Hematopoietic multipotent progenitor cell treated with erythropoietin and hydrocortisone succinate and interleukin-3 and kit ligand, for 17 days (in vitro differentiated cells): ENCODE results near the gene KHDRBS2.

Experiments
- DNase-seq: peaks from one replicate; pipeline ENCODE4 v3.0.0-alpha.2; 2015; ENCODE audit warnings: low spot score

The KHDRBS2 gene

DNA sequence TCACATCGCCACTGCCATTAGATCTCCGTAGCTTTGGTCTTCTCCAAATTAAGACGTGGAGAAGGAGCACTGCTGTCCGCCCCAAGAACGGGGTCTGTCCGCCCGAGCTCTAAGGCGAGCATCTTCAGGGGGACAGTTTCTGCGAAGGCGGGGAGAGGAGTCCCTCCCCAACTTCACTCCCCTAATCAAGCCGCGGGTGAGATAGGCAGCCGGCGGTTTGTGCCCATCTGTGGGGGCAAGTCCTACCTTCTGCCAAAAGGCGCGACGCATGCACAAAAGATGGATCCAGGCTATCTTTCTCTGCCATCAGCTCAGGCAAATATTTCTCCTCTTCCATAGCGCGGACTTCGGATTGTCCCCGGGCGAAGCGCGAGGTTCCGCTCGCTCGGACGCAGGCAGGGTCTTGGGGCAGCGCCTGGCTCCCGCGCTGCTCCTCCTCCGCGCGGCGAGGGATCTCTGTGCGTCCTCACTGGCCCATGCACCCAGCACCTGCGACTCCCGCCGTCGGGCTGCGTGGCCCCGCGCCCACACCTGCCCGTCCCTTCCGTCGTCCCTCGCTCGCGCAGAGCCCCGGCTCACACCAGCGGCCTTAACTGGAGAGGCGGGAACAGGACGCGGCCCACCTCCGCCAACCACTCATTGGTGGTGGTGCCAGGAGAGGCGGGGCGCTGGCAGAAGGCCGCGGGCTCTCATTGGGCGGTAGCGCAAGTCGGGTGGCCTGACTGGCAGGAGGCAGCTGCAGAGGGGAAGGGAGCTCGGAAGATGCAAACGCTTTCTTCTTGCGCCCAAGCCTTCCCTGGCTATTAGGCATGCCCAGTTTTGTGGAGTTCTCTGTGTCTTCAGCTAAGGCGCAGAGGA, at the start of gene KHDRBS2:
Gene KHDRBS2 (minus strand): TSS at position 614 of the 858 bp plus-strand sequence.
- no peak for DNase-seq

DNA sequence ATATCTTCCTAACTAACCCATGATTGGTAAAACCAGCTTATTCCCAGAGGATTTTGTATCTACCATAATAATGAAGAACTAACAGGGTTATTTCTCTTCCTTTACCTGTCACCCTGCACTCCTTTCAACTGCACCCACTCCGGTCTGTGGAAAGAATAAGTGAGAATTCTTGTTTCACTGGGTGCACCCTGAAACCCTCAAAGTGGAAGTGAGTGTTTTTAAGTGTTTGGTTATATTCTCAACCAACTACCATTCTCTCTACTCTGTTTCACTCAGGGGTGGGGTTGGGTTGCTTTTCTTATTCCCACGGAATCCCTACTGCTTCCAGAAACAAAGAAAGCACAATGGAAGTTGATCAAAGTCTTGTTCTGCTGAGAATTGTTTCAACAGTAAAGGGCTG, 42.6 kb upstream of the KHDRBS2 start:
- DNase-seq, result no peak

DNA sequence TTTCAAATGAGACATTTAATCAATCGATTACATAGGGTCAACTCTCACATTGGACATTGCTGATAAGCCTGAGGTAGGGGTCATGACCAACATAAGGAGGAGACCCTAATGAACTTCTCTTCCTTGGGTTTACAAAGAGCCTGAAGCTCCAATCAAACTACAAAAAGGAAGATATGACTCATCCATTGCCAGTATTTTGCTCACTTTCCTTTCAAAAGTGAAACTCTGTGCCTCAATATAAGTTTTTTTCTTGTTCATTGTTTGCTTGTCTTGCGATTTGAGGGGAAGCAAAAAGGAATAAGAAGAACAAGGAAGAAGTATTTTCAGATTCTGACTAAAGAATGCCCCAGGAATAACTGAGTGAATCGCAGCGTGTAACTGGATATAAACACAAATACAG, 38.8 kb upstream of the KHDRBS2 start:
- DNase-seq, result no peak

DNA sequence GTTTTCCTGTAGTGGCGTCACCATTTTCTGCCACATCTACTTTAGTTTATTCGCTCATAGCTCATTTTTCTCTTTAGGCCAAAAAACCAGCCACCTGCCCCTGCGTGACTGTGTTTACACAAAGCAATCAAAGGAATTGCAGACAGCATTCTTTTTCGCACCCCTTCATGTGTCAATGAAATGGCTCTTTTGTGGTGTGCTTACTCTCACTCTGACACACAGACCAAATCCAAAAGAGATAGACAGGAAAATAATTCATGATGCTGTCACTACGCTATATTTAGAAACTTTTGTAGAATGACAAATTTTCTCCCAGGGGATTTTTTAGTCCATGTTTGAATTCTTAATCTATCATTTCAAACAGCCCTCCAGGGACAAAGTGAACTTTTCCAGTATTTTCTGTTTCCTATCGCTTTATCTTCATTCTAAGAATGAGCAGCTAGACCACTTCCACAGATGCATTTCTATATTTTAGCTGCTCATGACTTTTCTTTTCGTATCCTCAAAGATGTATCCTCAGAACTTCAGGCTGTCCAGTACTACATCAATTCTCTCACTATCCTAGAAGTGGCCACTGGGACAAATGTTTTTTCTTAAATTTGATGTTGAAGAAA, 37.9 kb upstream of the KHDRBS2 start:
- DNase-seq, result no peak

DNA sequence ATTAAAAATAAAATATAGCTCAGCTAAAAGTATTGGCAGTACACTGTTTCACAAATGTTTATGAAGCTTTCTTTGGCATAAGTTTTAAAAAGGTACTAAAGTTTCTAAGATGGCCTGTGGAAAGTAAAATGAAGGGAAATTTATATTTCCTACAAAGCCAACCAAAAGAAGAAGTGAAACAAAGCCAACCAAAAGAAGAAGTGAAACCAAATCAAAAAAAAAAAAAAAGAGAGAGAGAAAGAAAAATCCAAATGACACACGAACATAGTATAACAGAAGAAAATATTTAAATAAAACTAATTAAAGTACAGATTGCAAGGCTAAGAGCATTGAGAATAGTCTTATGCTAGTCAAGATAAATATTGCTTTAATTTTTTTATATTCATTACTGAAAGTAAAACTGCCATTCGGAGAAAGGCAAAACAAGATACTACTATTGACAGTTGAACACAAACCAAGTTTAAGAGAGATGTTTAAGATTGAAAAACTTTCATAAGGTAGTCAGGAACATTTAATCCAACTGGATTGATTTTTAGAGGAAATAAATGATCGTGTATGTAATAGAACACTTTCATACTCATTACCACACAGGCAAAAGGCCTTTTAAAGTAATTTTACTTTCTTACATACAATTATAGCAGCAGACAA, 12.8 kb upstream of the KHDRBS2 start:
- DNase-seq, result no peak

DNA sequence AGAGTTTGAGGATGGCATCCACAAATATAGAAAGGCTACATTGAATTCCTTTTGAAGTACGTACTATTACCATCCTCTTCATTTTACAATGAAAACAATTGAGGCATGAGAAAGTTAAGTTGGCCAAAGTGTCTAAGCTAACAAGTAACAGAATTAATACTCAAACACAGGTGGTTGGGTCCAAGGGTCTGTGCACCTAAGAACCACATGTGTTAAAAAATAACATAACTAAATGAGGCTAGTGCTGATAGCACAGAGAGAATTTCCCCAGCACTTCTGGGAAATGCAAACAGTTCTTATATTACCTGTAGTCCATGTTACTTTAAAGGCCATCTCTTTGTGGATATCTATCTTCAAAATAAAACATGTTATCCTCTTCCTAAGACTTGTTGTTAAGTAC, 10.5 kb upstream of the KHDRBS2 start:
- no peak for DNase-seq

DNA sequence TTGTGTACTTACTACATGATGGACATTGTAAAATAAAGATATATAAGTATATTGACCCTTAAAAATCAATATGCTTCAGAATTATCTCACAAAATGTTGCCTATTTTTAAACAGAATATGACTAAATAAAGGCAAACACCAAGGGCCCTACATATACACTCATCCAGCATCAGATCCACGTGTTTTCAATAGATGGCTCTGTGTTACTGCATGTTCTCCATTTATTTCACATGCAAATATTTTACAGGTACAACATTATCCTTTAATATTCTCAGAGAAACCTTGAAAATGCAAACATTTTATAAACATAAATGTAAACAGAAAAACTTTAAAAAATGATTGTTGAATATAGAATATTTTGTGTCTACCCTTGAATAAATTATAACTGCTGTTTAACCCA, 2.9 kb upstream of the KHDRBS2 start:
- DNase-seq, result no peak

DNA sequence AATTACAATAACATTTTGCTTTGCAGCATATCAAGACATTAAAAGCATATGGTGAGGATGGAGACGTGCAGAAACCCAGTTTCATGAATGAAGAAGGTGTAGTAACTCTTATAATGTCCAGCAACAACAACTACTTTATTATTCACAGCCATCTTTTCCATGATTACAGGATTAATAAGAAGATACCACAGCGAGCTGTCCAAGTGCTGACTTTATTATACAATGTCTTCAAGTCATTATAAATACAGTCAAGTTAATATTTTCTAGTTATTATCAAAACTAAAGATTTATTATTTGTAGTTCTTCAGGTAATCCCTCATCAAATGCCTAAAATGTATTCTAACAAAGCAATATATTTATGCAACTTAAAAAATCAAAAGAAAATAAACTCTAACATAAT, 2.5 kb upstream of the KHDRBS2 start:
- DNase-seq, result no peak

DNA sequence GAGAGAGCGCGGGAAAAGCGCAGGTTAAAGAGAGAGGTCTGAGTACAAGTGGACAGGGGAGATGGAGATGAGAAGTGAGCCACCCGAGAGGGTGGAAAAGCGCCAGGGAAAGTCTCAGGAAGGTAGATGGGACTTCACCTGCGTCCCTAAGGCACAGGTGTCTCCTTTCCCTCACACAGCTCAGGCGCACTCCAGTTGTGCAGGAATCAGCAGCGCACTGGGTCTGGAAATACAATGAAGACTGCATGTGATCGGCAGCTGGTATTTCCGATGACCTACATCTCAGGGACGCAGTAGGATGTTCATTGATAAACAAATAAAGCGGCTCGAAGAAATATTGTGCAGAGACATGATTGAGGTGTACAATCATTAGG, 432 bp upstream of the KHDRBS2 start:
- DNase-seq, result no peak

DNA sequence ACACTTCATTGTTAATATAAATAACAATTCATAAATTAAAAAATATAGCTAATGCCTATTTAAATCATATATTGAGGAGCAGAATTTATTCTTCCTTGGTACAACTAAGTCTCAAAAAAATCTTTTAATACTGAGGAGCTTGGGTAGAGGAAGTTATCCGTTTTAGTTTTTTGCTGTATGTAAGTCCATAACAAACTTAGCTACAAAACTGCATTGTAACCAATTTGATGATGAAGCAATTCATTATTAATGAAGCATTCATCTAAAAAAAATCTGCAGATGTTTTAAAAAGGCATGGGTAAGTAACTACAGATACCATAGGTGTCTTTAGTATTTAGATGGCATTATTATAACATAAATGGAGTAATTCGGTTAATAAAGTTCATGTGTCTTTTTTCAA, 1.3 kb downstream of the KHDRBS2 start:
- no peak for DNase-seq

DNA sequence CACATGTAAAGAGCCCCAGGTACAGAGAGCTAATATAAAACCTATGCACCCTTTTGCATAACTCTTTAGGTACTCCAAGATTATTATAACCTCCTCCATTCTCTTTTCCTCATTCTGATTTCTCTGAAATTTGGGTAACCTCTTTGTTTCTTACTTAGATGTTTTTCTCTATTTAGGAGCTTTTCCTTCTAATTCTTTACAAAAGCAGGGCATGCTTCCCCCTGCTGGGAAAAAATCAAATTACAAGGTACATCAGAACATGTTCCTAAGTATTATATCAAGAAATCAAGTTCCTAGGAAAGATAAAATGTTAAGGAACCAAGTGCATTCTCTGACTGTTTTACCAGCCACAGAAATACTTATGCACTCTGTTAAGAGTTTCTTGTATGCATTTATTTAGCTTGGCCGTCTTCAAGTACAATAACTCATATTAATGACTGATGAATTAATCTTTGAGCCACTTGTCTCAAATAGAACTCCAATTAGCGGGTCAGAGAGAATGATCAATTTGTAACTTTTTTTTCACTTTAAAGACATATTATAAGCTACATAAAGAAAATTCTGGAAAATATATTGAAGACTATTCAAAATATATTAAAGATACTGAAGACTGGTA, 2.1 kb downstream of the KHDRBS2 start:
- DNase-seq, result no peak

DNA sequence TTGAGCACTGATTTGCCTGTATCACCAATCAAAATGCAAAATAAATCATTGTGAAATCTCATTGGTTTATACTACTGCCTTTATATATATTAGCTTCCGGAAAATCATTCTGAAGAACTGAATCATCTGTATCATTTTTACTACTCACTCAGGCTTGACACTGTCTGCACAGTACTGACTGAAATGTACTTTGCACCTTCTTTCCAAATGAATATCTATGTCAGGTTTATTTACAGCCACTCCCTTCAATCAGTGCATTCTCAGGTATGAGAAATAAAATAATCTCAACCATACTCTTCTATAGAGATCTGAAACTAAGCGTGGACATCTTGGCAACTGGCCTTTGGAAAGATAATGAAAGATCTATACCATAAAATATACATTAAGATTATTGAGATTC, 2.7 kb downstream of the KHDRBS2 start:
- no peak for DNase-seq

DNA sequence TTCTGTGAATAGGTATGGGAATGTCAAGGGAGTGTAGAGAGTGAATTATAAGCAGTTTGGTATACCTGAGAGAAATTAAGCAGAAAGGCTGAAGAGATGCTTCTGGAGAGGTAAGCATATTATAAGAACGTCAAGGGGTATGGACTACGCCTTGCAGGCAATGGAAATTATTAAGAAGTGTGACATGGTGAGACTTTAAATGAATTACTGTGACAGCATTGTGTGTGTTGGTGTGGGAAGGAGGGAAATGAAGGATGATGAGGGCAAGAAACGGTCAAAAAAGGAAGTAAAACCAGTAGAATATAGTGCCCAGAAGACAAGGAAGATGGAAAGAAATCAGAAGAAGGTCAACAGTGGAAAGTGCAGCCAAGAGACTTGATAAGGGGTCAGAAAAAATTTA, 5.9 kb downstream of the KHDRBS2 start:
- no peak for DNase-seq

DNA sequence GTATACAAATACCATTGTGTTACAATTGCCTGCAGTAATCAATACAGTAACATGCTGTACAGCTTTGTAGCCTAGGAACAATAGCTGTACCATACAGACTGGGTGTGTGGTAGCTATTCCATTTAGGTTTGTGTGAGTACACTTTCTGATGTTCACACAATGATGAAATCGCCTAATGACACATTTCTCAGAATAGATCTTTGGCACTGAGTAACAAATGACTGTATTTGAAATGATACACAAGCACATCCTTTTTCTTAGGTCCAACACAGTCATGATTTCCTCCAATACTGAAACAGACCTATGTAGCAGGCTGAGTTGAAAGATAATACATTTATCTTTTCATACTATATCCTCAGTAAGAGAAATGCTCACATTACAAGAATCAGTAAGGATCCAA, 13.9 kb downstream of the KHDRBS2 start:
- DNase-seq, result no peak

DNA sequence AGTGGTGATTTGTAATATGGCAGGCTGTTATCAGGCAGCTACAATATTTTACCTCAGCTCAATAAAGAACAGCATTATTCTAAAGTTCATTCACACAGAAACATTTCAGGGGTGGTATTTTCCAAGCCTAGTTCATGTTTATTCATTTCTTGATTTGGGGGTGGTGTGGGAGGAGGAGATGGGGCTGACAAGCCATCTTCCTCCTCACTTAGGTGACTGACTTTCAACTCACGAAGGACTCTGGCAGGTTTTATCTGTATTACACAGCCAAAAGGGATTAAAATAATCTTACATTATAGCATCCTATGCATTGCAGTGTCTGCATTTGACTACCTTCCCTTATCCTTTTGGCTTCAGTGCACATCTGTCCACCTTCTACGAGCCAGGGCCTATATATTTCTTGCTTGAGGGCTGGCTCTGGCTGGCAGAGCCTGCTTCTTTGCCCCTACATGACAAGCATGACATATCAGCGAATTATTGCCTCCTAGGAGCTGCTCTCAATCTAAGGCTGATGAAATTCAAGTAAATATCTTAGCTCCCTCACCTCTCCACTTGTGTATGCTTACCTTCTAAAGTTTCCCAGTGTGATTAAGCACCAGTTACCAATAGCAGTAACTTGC, 20.0 kb downstream of the KHDRBS2 start:
- no peak for DNase-seq

DNA sequence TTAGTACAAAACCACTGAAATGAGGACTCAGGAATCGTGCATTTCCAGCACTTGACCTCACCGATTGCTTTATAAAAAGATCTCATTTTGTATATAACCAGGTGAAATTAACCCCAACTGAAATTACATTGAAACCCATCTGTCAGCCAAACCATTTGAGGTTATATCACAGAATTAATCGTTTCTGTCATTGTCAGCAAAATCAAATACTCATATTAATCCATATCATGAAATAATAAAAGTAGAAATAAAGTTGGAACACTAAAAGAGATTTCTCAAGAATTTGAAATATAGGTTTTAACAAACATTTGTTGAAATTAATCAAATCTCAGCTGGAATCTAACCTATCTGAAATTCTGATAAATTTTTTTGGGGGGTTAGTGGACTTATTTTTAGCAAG, 23.7 kb downstream of the KHDRBS2 start:
- no peak for DNase-seq

DNA sequence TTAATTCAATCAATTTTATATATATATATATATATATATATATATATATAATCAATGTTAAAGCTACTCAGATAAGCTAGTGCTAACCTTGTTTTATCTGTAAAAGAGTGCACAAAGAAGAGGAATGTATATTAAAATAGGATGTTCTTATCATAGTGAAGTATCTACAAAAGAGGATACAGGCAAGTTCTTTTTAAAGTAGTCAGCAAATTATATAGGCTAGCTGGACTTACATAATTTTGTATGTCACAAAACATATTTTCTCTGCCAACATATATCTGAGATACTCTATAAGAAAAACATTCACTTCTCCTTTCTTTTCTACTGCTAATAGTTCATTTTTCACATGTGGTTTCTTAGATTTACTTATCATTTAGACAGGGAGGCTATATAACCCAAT, 39.9 kb downstream of the KHDRBS2 start:
- no peak for DNase-seq

DNA sequence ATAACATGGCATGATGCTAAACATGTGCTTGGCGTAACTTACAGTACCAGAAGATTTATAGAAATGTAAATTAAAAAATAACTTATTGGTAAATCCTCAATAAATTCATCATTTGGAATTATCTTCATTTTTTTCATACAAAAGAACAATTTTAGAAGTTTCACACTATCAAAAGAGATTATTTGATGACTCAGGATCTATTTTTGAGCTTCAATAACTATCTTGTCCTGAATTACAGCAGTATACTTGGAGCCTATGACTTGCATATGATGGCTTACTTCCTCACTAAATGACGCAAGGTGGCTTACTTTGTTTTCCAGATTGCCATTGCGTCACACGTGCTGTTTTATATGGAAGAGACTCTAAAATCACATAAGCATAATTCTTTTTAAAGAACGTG, 49.2 kb downstream of the KHDRBS2 start:
- DNase-seq, result no peak

DNA sequence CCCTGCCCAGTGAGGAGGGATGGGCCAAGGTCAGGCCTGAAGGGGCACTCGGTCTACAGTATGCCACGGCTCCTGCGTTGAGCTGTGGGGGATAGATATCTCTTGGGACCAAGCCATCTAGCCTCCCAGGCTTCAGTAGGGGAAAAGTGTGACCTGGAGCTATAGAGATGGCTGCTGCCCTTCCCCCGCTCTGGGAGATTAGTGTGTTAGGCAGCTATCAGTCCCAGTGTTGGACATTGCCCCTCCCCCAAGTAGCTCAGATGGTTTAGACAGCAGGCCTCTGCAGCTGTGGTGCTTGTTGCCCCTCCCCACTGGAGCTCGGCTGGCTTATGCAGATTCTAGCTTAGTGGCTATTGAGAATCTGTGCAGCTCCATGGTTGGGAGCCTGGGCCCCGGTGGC, 56.8 kb downstream of the KHDRBS2 start:
- no peak for DNase-seq

DNA sequence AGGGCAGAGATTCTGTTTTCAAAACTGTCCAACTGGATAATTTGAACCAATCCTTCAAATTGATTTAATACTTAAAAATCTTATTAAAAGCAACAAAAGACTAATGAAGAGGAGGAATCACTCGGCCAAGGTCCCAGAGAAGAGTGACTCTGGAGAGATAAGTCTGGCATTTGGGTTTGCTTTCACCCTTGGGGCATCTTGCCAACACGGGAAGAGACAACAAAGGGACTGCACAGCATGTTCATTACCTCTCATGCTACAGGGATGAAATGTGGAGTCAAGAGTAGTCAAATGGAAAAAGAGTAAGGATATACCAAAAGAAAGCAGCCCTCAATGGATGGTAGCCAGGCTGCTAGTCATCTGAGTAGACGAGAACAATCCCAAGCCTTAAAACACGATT, 68.2 kb downstream of the KHDRBS2 start:
- DNase-seq, result no peak

DNA sequence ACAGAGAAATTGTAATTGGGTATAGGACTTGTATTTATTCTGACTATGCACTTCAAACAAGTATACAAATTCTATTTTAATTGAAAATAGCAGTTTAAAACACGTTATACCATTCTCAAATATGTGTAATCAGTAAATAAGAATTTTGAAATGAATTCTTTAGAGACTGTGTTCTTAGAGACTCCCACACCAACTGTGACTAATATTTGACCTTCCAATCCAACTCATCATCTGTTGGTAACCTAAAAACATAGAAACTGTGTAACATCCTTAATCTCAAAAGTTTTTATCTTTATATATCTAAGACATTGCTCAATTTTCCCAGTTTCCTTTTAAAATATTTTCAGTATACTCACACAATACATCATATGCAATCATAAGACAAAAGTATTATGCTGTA, 83.9 kb downstream of the KHDRBS2 start:
- DNase-seq, result no peak

DNA sequence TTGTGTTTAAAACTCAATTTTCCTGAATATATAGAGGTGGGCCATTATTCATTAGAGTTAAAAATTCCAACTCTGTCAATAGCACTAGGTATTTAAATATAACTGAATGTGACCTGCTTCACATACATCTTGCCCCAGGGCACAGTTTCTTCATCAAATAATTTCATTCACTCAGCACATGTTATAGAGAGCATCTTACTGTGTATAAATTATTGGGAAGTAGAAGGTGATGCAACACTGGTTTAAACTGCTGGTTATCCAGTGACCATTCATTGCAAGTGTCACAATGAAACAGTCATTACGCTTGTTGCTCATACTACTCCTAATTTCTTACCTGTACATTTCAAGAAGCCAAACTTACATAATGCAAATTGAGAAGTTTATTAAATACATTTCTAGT, 93.4 kb downstream of the KHDRBS2 start:
- DNase-seq, result no peak

DNA sequence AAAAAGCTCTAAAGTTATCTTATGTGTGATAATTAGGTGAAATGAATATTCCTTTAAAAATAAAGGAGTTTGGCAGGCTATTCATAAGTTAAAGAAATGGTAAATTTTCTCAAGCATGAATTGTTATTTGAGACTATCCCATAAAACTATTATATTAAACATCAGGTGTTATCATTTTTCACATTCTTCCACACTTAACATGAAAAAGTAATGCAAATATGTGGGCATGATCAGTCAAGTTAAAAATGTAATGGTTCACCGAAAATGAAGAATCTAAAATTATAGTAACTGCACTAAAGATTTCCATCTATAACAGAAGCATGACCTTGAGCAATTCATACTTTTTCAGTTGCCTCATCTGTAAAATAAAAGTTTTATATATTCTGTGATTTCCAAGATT, 110.8 kb downstream of the KHDRBS2 start:
- DNase-seq, result no peak
